ENCODE data around the gene ARHGAP33.

ARHGAP33 gene

GRCh38 chr19:35806597-35806996 lies 31.2 kb downstream of the ARHGAP33 start:
- no peak for TF ChIP-seq CTCF (IDR thresholded peaks at IDR 0.05; ENCODE audit: borderline replicate concordance, control extremely low read depth, extremely low read depth, insufficient read depth, missing control alignments)
- in situ Hi-C loops (cut with MboI; ENCODE audit: low sequenced_read_pairs, unreplicated experiment): no loop called here
- DNase-seq (ENCODE audit: low spot score): no peak

GRCh38 chr19:35807633-35808032 lies 32.3 kb downstream of the ARHGAP33 start:
- TF ChIP-seq CTCF (IDR thresholded peaks at IDR 0.05; ENCODE audit: borderline replicate concordance, control extremely low read depth, extremely low read depth, insufficient read depth, missing control alignments): no peak
- in situ Hi-C loops (cut with MboI; ENCODE audit: low sequenced_read_pairs, unreplicated experiment): no loop called here

GRCh38 chr19:35811317-35812219 lies 36.2 kb downstream of the ARHGAP33 start:
- in situ Hi-C loops (cut with MboI; ENCODE audit: low sequenced_read_pairs, unreplicated experiment): no loop called here
- no peak for TF ChIP-seq CTCF (IDR thresholded peaks at IDR 0.05; ENCODE audit: borderline replicate concordance, control extremely low read depth, extremely low read depth, insufficient read depth, missing control alignments)
- no peak for DNase-seq (ENCODE audit: low spot score)

More at GRCh38 chr19:35807633-35808032, 32.3 kb downstream of the ARHGAP33 start:
- DNase-seq (ENCODE audit: low spot score): no peak

- no peak for TF ChIP-seq CTCF (IDR thresholded peaks at IDR 0.05; ENCODE audit: borderline replicate concordance, control extremely low read depth, extremely low read depth, insufficient read depth, missing control alignments)
- DNase-seq (ENCODE audit: low spot score): no peak
- in situ Hi-C loops (cut with MboI; ENCODE audit: low sequenced_read_pairs, unreplicated experiment): no loop called here
Measured at GRCh38 chr19:35812220-35813042, 37.1 kb downstream of the ARHGAP33 start, which contains the start of gene PRODH2. Gene PRODH2 (minus strand): TSS chr19:35812845. CDS start chr19:35812805, 40 bp downstream.

- no peak for DNase-seq (ENCODE audit: low spot score)
- no peak for TF ChIP-seq CTCF (IDR thresholded peaks at IDR 0.05; ENCODE audit: borderline replicate concordance, control extremely low read depth, extremely low read depth, insufficient read depth, missing control alignments)
- in situ Hi-C loops (cut with MboI; ENCODE audit: low sequenced_read_pairs, unreplicated experiment): no loop called here
Measured at GRCh38 chr19:35813043-35813890, 37.9 kb downstream of the ARHGAP33 start.

- in situ Hi-C loops (cut with MboI; ENCODE audit: low sequenced_read_pairs, unreplicated experiment): no loop called here
- no peak for TF ChIP-seq CTCF (IDR thresholded peaks at IDR 0.05; ENCODE audit: borderline replicate concordance, control extremely low read depth, extremely low read depth, insufficient read depth, missing control alignments)
- no peak for DNase-seq (ENCODE audit: low spot score)
Measured at GRCh38 chr19:35816262-35816661, 40.9 kb downstream of the ARHGAP33 start.

Measured in GM13976 (cell line).